Testis (tissue), 3 donors: ENCODE data around the gene OR13J1. TPM values are rescaled to one million over a fixed set of nuclear protein-coding genes. Genes with fewer than 3 reads are reported as not detected.

Source experiments
- DNase-seq: peaks from one replicate; pipeline ENCODE4 v3.0.0-alpha.2; 2019
- H3K27ac ChIP-seq, 2 donors: fragments of 200-600 bp; sonication (generic); one replicate each; pipeline ENCODE4 v1.5.1; 2019
- H3K27me3 ChIP-seq: fragments of 200-600 bp; sonication (generic); one replicate; pipeline ENCODE4 v1.5.1; 2019
- H3K36me3 ChIP-seq: fragments of 200-600 bp; sonication (generic); one replicate; pipeline ENCODE4 v1.5.1; 2017; ENCODE audit warnings: low read depth; ENCODE audit errors: missing control alignments
- H3K4me1 ChIP-seq: fragments of 200-600 bp; sonication (generic); one replicate; pipeline ENCODE4 v1.5.1; 2019
- H3K4me3 ChIP-seq, 2 donors: fragments of 200-600 bp; sonication (generic); one replicate each; pipeline ENCODE4 v1.5.1; 2017 to 2019
- H3K9me3 ChIP-seq: fragments of 200-600 bp; sonication (generic); one replicate; pipeline ENCODE4 v1.5.1; 2017
- CTCF ChIP-seq, 3 experiments: fragments of 450-650 bp in 2 of 3; fragments of 200-600 bp in 1 of 3; sonication (generic) in 1 of 3; IDR thresholded peaks; one replicate each; pipeline ENCODE4 v1.5.1; 2016 to 2019; ENCODE audit warnings: antibody characterized with exemption in 3 of 3, mild to moderate bottlenecking in 2 of 3, moderate library complexity in 1 of 3
- POLR2A ChIP-seq: fragments of 450-650 bp; IDR thresholded peaks from one replicate; pipeline ENCODE4 v1.6.1; 2017; ENCODE audit warnings: antibody characterized with exemption, mild to moderate bottlenecking, moderate library complexity
- intact Hi-C: fragments of 100-400 bp; cut with DNase I; formaldehyde crosslinking; loops from one replicate; pipeline ENCODE4 v1.15.1; 2023; ENCODE audit warnings: low total_unique reads
- polyA plus RNA-seq: library from polyadenylated mRNA; stranded (reverse); fragments of 350-450 nt; fragmentation: Illumina TruSeq; extraction: RNeasy Lipid Tissue Mini Kit (QIAGEN cat#74804); gene quantifications from one replicate; pipeline ENCODE4 v1.2.3, GENCODE V29; 2014; ENCODE audit warnings: low read depth, low replicate concordance; ENCODE audit not compliant: insufficient read depth
- total RNA-seq, 2 donors: library from RNA; depleted of rRNA; stranded (reverse); fragments of >200 nt; gene quantifications; one replicate each; pipeline ENCODE4 v1.2.3, GENCODE V29; 2016

The OR13J1 gene
- total and polyA plus RNA-seq, 3 donors from 2014 or later, result not detected

GRCh38 chr9:35822926-35823325, 47.3 kb downstream of the OR13J1 start:
- H3K36me3 ChIP-seq, result no peaks in the 10 kb centered on the region
- no peak for TF ChIP-seq POLR2A
- no peak for TF ChIP-seq CTCF (IDR thresholded peaks at IDR 0.05)
- no peaks in the 10 kb centered on the region for H3K9me3 ChIP-seq
- DNase-seq, result no peak
- no peaks in the 10 kb centered on the region for H3K4me1 ChIP-seq
- intact Hi-C loops, result no loop called here
- H3K27ac ChIP-seq, result no peak overlapping the region
- H3K27me3 ChIP-seq, result no peaks in the 10 kb centered on the region
- H3K4me3 ChIP-seq, result no peak overlapping the region

DNA sequence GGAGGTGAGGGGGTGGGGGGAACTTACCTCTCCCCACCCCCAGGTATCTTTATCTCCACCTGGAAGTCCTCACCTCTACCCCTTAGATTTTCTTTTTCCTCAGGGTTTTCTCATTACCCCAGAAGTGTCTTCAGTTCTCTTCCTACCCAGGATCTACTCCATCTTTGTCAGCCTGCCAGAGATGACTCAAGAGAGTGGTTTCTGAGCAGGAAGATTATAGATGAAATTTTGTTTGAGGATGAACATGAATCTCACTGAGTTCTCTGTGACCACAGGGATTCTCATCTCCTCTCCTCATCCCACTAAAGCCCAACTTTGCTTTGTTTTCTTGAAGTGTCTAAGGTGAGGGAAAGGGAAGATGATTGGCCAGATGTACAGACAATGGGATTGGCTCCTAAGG, 50.1 kb downstream of the OR13J1 start:
- Histone ChIP-seq H3K27me3 (no peaks in the 10 kb centered on the region), H3K36me3 (no peaks in the 10 kb centered on the region), H3K4me1 (no peaks in the 10 kb centered on the region), H3K9me3 (no peaks in the 10 kb centered on the region), H3K4me3 (no peak overlapping the region), H3K27ac (no peak overlapping the region)
- TF ChIP-seq CTCF (IDR thresholded peaks at IDR 0.05) (no peak), POLR2A (no peak)
- intact Hi-C loops, result no loop called here
- DNase-seq, result no peak

Other genes starting within 250 kb of the OR13J1 start
- under 1 TPM in 1 of 2 donors, not detected in 1; 0.43 TPM for gene SIT1, start 219.5 kb downstream of the OR13J1 start, total RNA-seq
- 1.6 TPM for gene SIT1, start 219.5 kb downstream of the OR13J1 start, polyA plus RNA-seq
- gene RMRP, start 212.4 kb downstream of the OR13J1 start, total RNA-seq, result over 10,000 TPM in 1 of 2 donors, 1,000 to 10,000 TPM in 1; 4,421 to 15,053 TPM
- gene RMRP, start 212.4 kb downstream of the OR13J1 start, polyA plus RNA-seq, result not detected
- 10 to 100 TPM; 13.4 to 19.0 TPM for gene CCDC107, start 212.1 kb downstream of the OR13J1 start, total RNA-seq
- 17.2 TPM for gene CCDC107, start 212.1 kb downstream of the OR13J1 start, polyA plus RNA-seq
- 1 to 10 TPM; 2.2 to 6.5 TPM for gene ARHGEF39, start 205.2 kb downstream of the OR13J1 start, total RNA-seq
- gene ARHGEF39, start 205.2 kb downstream of the OR13J1 start, polyA plus RNA-seq, result 7.0 TPM
- 10 to 100 TPM; 11.0 to 36.8 TPM for gene CA9, start 196.5 kb downstream of the OR13J1 start, total RNA-seq
- 50.5 TPM for gene CA9, start 196.5 kb downstream of the OR13J1 start, polyA plus RNA-seq
- gene TPM2, start 180.5 kb downstream of the OR13J1 start, total RNA-seq, result 100 to 1,000 TPM; 182 to 211 TPM
- gene TPM2, start 180.5 kb downstream of the OR13J1 start, polyA plus RNA-seq, result 369 TPM
- gene TLN1, start 138.2 kb downstream of the OR13J1 start, total RNA-seq, result 100 to 1,000 TPM; 134 to 201 TPM
- 171 TPM for gene TLN1, start 138.2 kb downstream of the OR13J1 start, polyA plus RNA-seq
- 10 to 100 TPM; 51.2 to 63.1 TPM for gene CREB3, start 137.7 kb downstream of the OR13J1 start, total RNA-seq
- gene CREB3, start 137.7 kb downstream of the OR13J1 start, polyA plus RNA-seq, result 85.0 TPM
- gene GBA2, start 121.2 kb downstream of the OR13J1 start, total RNA-seq, result 10 to 100 TPM; 66.5 to 77.1 TPM
- 51.3 TPM for gene GBA2, start 121.2 kb downstream of the OR13J1 start, polyA plus RNA-seq
- gene RGP1, start 121.1 kb downstream of the OR13J1 start, total RNA-seq, result 10 to 100 TPM; 21.1 to 21.4 TPM
- 23.9 TPM for gene RGP1, start 121.1 kb downstream of the OR13J1 start, polyA plus RNA-seq
- gene MSMP, start 116.1 kb downstream of the OR13J1 start, total RNA-seq, result 1 to 10 TPM in 1 of 2 donors, not detected in 1; 1.7 TPM
- gene MSMP, start 116.1 kb downstream of the OR13J1 start, polyA plus RNA-seq, result 1.9 TPM
- 10 to 100 TPM; 16.1 to 23.4 TPM for gene NPR2, start 78.8 kb downstream of the OR13J1 start, total RNA-seq
- 18.5 TPM for gene NPR2, start 78.8 kb downstream of the OR13J1 start, polyA plus RNA-seq
- 10 to 100 TPM; 18.9 to 27.0 TPM for gene SPAG8, start 58.1 kb downstream of the OR13J1 start, total RNA-seq
- gene SPAG8, start 58.1 kb downstream of the OR13J1 start, polyA plus RNA-seq, result 81.5 TPM
- gene HINT2, start 55.4 kb downstream of the OR13J1 start, total RNA-seq, result 10 to 100 TPM; 36.1 to 36.9 TPM
- gene HINT2, start 55.4 kb downstream of the OR13J1 start, polyA plus RNA-seq, result 55.1 TPM
- 1 to 10 TPM; 4.2 to 7.2 TPM for gene FAM221B, start 41.7 kb downstream of the OR13J1 start, total RNA-seq
- 17.1 TPM for gene FAM221B, start 41.7 kb downstream of the OR13J1 start, polyA plus RNA-seq
- 10 to 100 TPM; 22.2 to 24.5 TPM for gene TMEM8B, start 41.2 kb downstream of the OR13J1 start, total RNA-seq
- gene TMEM8B, start 41.2 kb downstream of the OR13J1 start, polyA plus RNA-seq, result 24.6 TPM
- 1 to 10 TPM; 2.5 to 6.5 TPM for gene HRCT1, start 35.8 kb upstream of the OR13J1 start, total RNA-seq
- 7.1 TPM for gene HRCT1, start 35.8 kb upstream of the OR13J1 start, polyA plus RNA-seq
- gene SPAAR, start 39.1 kb upstream of the OR13J1 start, total RNA-seq, result 10 to 100 TPM; 56.9 to 69.8 TPM
- 15.0 TPM for gene SPAAR, start 39.1 kb upstream of the OR13J1 start, polyA plus RNA-seq
- not detected for gene OR2S2, start 87.8 kb upstream of the OR13J1 start, total RNA-seq
- gene OR2S2, start 87.8 kb upstream of the OR13J1 start, polyA plus RNA-seq, result not detected
- 10 to 100 TPM; 10.1 to 15.4 TPM for gene RECK, start 166.5 kb upstream of the OR13J1 start, total RNA-seq
- gene RECK, start 166.5 kb upstream of the OR13J1 start, polyA plus RNA-seq, result 17.6 TPM